Measurements from ENCODE around the gene SCYGR3. TPM values are rescaled to one million over a fixed set of nuclear protein-coding genes. Genes with fewer than 3 reads are reported as not detected.

SCYGR3 gene
- total and polyA plus RNA-seq, 4 donors, result not detected

- no peak for DNase-seq (ENCODE audit: low spot score)
- no peak for TF ChIP-seq TAF1 (conservative IDR thresholded peaks at IDR 0.05)
- TF ChIP-seq SP1 (IDR thresholded peaks at IDR 0.05), result no peak
- TF ChIP-seq FOXA1 (IDR thresholded peaks at IDR 0.05), result no peak
- no peak for TF ChIP-seq ZBTB33 (IDR thresholded peaks at IDR 0.05)
- no peak for TF ChIP-seq RAD21 (IDR thresholded peaks at IDR 0.05)
- no peak for TF ChIP-seq EGR1 (IDR thresholded peaks at IDR 0.05; ENCODE audit: low read depth in 2 of 2)
- no peak for TF ChIP-seq HNF4G (IDR thresholded peaks at IDR 0.05)
- TF ChIP-seq, protein P1, sequence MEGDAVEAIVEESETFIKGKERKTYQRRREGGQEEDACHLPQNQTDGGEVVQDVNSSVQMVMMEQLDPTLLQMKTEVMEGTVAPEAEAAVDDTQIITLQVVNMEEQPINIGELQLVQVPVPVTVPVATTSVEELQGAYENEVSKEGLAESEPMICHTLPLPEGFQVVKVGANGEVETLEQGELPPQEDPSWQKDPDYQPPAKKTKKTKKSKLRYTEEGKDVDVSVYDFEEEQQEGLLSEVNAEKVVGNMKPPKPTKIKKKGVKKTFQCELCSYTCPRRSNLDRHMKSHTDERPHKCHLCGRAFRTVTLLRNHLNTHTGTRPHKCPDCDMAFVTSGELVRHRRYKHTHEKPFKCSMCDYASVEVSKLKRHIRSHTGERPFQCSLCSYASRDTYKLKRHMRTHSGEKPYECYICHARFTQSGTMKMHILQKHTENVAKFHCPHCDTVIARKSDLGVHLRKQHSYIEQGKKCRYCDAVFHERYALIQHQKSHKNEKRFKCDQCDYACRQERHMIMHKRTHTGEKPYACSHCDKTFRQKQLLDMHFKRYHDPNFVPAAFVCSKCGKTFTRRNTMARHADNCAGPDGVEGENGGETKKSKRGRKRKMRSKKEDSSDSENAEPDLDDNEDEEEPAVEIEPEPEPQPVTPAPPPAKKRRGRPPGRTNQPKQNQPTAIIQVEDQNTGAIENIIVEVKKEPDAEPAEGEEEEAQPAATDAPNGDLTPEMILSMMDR (IDR thresholded peaks at IDR 0.05; ENCODE audit: low read depth, low read length, missing input control), result no peak
- TF ChIP-seq FOXA2 (IDR thresholded peaks at IDR 0.05), result no peak
- TF ChIP-seq MAX (IDR thresholded peaks at IDR 0.05), result no peak
- TF ChIP-seq RXRA (IDR thresholded peaks at IDR 0.05), result no peak
- no peak for TF ChIP-seq JUND (IDR thresholded peaks at IDR 0.05)
- TF ChIP-seq HNF4A (conservative IDR thresholded peaks at IDR 0.05), result no peak
- Histone ChIP-seq H3K4me3 (ENCODE audit: low read depth in 1 of 3, low read length in 3 of 3) (no peak overlapping the region), H3K4me1 (ENCODE audit: control insufficient read depth in 4 of 4, insufficient read depth in 4 of 4, low read length in 3 of 4) (peaks cover 0 to 2% (median 0%) of the 10 kb centered on the region in 4 donors), H3K27ac (ENCODE audit: low read depth in 1 of 2, low read length in 2 of 2) (no peak overlapping the region), H3K27me3 (ENCODE audit: control insufficient read depth in 4 of 4, insufficient read depth in 4 of 4, low read length in 3 of 4) (no peaks in the 10 kb centered on the region), H3K9ac (ENCODE audit: low read depth in 1 of 2, low read length in 2 of 2) (no peak overlapping the region), H3K36me3 (ENCODE audit: control insufficient read depth in 4 of 4, insufficient read depth in 3 of 4, low read depth in 1 of 4, low read length in 3 of 4) (no peaks in the 10 kb centered on the region), H3K9me3 (ENCODE audit: control insufficient read depth in 4 of 4, low read length in 3 of 4) (no peaks in the 10 kb centered on the region)
- 93% methylated on average over 4 of the region's 4 CpGs for WGBS
These were observed 394 bp downstream of the SCYGR3 start for GRCh38 chr2:227614246-227614645.

DNA sequence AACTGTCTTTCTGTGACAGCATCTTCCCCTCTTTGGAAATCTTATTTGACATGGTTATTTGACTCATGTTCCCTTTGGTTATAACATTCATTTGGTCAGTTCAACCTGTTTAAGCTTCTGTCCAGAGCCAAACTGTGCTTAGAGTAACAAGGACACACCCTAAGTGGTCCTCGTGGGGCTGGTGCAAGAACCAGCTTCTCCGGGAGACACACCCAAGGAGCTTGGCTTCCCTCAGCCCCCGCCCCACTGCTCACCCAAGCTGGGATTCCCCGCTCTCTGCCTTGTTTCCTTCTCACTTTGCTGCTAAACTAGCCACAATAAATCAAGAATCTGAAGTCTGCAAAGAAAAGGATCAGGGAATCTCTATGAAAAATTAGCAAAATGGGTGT is 1.4 kb downstream of the SCYGR3 start:
- DNase-seq (ENCODE audit: low spot score), result no peak
- Histone ChIP-seq H3K9me3 (ENCODE audit: control insufficient read depth in 4 of 4, low read length in 3 of 4) (no peaks in the 10 kb centered on the region), H3K27me3 (ENCODE audit: control insufficient read depth in 4 of 4, insufficient read depth in 4 of 4, low read length in 3 of 4) (no peaks in the 10 kb centered on the region), H3K27ac (ENCODE audit: low read depth in 1 of 2, low read length in 2 of 2) (no peak overlapping the region), H3K36me3 (ENCODE audit: control insufficient read depth in 4 of 4, insufficient read depth in 3 of 4, low read depth in 1 of 4, low read length in 3 of 4) (no peaks in the 10 kb centered on the region), H3K4me3 (ENCODE audit: low read depth in 1 of 3, low read length in 3 of 3) (no peak overlapping the region), H3K9ac (ENCODE audit: low read depth in 1 of 2, low read length in 2 of 2) (no peak overlapping the region), H3K4me1 (ENCODE audit: control insufficient read depth in 4 of 4, insufficient read depth in 4 of 4, low read length in 3 of 4) (peaks cover 0 to 2% (median 0%) of the 10 kb centered on the region in 4 donors)
- TF ChIP-seq, protein P2, sequence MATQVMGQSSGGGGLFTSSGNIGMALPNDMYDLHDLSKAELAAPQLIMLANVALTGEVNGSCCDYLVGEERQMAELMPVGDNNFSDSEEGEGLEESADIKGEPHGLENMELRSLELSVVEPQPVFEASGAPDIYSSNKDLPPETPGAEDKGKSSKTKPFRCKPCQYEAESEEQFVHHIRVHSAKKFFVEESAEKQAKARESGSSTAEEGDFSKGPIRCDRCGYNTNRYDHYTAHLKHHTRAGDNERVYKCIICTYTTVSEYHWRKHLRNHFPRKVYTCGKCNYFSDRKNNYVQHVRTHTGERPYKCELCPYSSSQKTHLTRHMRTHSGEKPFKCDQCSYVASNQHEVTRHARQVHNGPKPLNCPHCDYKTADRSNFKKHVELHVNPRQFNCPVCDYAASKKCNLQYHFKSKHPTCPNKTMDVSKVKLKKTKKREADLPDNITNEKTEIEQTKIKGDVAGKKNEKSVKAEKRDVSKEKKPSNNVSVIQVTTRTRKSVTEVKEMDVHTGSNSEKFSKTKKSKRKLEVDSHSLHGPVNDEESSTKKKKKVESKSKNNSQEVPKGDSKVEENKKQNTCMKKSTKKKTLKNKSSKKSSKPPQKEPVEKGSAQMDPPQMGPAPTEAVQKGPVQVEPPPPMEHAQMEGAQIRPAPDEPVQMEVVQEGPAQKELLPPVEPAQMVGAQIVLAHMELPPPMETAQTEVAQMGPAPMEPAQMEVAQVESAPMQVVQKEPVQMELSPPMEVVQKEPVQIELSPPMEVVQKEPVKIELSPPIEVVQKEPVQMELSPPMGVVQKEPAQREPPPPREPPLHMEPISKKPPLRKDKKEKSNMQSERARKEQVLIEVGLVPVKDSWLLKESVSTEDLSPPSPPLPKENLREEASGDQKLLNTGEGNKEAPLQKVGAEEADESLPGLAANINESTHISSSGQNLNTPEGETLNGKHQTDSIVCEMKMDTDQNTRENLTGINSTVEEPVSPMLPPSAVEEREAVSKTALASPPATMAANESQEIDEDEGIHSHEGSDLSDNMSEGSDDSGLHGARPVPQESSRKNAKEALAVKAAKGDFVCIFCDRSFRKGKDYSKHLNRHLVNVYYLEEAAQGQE (IDR thresholded peaks at IDR 0.05), result no peak
- TF ChIP-seq RAD21 (IDR thresholded peaks at IDR 0.05), result no peak
- TF ChIP-seq JUND (IDR thresholded peaks at IDR 0.05), result no peak
- no peak for TF ChIP-seq FOXA1 (IDR thresholded peaks at IDR 0.05)
- no peak for TF ChIP-seq RXRA (IDR thresholded peaks at IDR 0.05)
- 77% methylated on average over 4 of the region's 4 CpGs for WGBS
